ENCODE data around the gene FPR2. TPM values are rescaled to one million over a fixed set of nuclear protein-coding genes. Genes with fewer than 3 reads are reported as not detected.

FPR2 gene
- total and polyA plus RNA-seq, 2 donors = 1.2 to 1.4 TPM

DNA sequence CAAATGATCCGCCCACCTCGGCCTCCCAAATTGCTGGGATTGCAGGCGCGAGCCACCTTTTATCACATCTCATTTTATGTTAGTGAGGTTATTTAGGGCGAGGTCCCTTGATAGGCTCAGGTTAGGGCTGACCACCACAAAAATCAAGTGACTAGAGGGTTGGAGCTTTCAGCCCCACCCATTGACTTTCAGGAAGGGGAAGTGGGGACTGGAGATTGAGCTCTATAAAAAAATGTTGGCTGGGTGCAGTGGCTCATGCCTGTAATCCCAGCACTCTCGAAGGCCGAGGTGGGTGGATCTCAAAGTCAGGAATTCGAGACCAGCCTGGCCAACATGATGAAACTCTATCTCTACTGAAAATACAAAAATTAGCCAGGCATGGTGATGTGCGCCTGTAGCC is 54.1 kb downstream of the FPR2 start:
- H3K27me3 ChIP-seq (ENCODE audit: control insufficient read depth in 2 of 2, insufficient read depth in 1 of 2, low read length in 1 of 2) = no peaks in the 10 kb centered on the region
- no peak overlapping the region for H3K27ac ChIP-seq (ENCODE audit: low read depth in 1 of 2, low read length in 1 of 2)
- no peak overlapping the region for H3K4me3 ChIP-seq (ENCODE audit: low read length in 2 of 2)
- H3K9me3 ChIP-seq (ENCODE audit: control insufficient read depth in 2 of 2, insufficient read depth in 1 of 2, low read length in 1 of 2) = peaks cover 1 to 11% of the 10 kb centered on the region in 2 donors
- no peaks in the 10 kb centered on the region for H3K4me1 ChIP-seq (ENCODE audit: control insufficient read depth in 2 of 2, insufficient read depth in 2 of 2, low read length in 2 of 2)
- no peaks in the 10 kb centered on the region for H3K36me3 ChIP-seq (ENCODE audit: control insufficient read depth in 2 of 2, insufficient read depth in 2 of 2, low read length in 1 of 2)
- DNase-seq (ENCODE audit: low read depth in 6 of 9, low spot score in 9 of 9) = no peak
- WGBS = 94% methylated on average over 9 of the region's 9 CpGs

- Histone ChIP-seq H3K36me3 (ENCODE audit: control insufficient read depth in 2 of 2, insufficient read depth in 2 of 2, low read length in 1 of 2) (no peaks in the 10 kb centered on the region), H3K4me1 (ENCODE audit: control insufficient read depth in 2 of 2, insufficient read depth in 2 of 2, low read length in 2 of 2) (no peaks in the 10 kb centered on the region), H3K27me3 (ENCODE audit: control insufficient read depth in 2 of 2, insufficient read depth in 1 of 2, low read length in 1 of 2) (no peaks in the 10 kb centered on the region), H3K9me3 (ENCODE audit: control insufficient read depth in 2 of 2, insufficient read depth in 1 of 2, low read length in 1 of 2) (peaks cover 1 to 5% of the 10 kb centered on the region in 2 donors), H3K27ac (ENCODE audit: low read depth in 1 of 2, low read length in 1 of 2) (no peak overlapping the region), H3K4me3 (ENCODE audit: low read length in 2 of 2) (no peak overlapping the region)
- 94% methylated on average over 1 of the region's 1 CpG for WGBS
- DNase-seq (ENCODE audit: low read depth in 6 of 9, low spot score in 9 of 9) = no peak
These were observed 55.7 kb downstream of the FPR2 start for GRCh38 chr19:51816711-51817110.

GRCh38 chr19:51820011-51820410 is 59.0 kb downstream of the FPR2 start:
- no peak overlapping the region for H3K4me3 ChIP-seq (ENCODE audit: low read length in 2 of 2)
- H3K36me3 ChIP-seq (ENCODE audit: control insufficient read depth in 2 of 2, insufficient read depth in 2 of 2, low read length in 1 of 2) = no peaks in the 10 kb centered on the region
- WGBS = 46% methylated on average over 3 of the region's 3 CpGs
- H3K9me3 ChIP-seq (ENCODE audit: control insufficient read depth in 2 of 2, insufficient read depth in 1 of 2, low read length in 1 of 2) = peaks cover 0 to 5% of the 10 kb centered on the region in 2 donors
- no peak overlapping the region for H3K27ac ChIP-seq (ENCODE audit: low read depth in 1 of 2, low read length in 1 of 2)
- DNase-seq (ENCODE audit: low read depth in 6 of 9, low spot score in 9 of 9) = no peak
- H3K4me1 ChIP-seq (ENCODE audit: control insufficient read depth in 2 of 2, insufficient read depth in 2 of 2, low read length in 2 of 2) = peaks cover 0 to 1% of the 10 kb centered on the region in 2 donors
- no peaks in the 10 kb centered on the region for H3K27me3 ChIP-seq (ENCODE audit: control insufficient read depth in 2 of 2, insufficient read depth in 1 of 2, low read length in 1 of 2)

Other genes with a start within 250 kb of the FPR2 start
- 0.28 TPM for gene SIGLEC6, start 229.5 kb upstream of the FPR2 start, total RNA-seq
- gene SIGLEC6, start 229.5 kb upstream of the FPR2 start, polyA plus RNA-seq = 0.27 TPM
- gene ZNF175, start 189.9 kb upstream of the FPR2 start, total RNA-seq = 4.8 TPM
- gene ZNF175, start 189.9 kb upstream of the FPR2 start, polyA plus RNA-seq = 3.9 TPM
- gene SIGLEC5, start 130.8 kb upstream of the FPR2 start, total RNA-seq = 0.90 TPM
- not detected for gene SIGLEC5, start 130.8 kb upstream of the FPR2 start, polyA plus RNA-seq
- gene SIGLEC14, start 114.4 kb upstream of the FPR2 start, total RNA-seq = 1.6 TPM
- gene SIGLEC14, start 114.4 kb upstream of the FPR2 start, polyA plus RNA-seq = 7.3 TPM
- 2.7 TPM for gene SPACA6, start 67.8 kb upstream of the FPR2 start, total RNA-seq
- 10.5 TPM for gene SPACA6, start 67.8 kb upstream of the FPR2 start, polyA plus RNA-seq
- gene HAS1, start 37.2 kb upstream of the FPR2 start, total RNA-seq = 0.09 TPM
- 0.11 TPM for gene HAS1, start 37.2 kb upstream of the FPR2 start, polyA plus RNA-seq
- 3.6 TPM for gene FPR1, start 9.3 kb upstream of the FPR2 start, total RNA-seq
- gene FPR1, start 9.3 kb upstream of the FPR2 start, polyA plus RNA-seq = 4.7 TPM
- gene FPR3, start 34.0 kb downstream of the FPR2 start, total RNA-seq = 14.1 TPM
- gene FPR3, start 34.0 kb downstream of the FPR2 start, polyA plus RNA-seq = 7.8 TPM
- 11.4 TPM for gene ZNF577, start 126.8 kb downstream of the FPR2 start, total RNA-seq
- gene ZNF577, start 126.8 kb downstream of the FPR2 start, polyA plus RNA-seq = 30.2 TPM
- 14.4 TPM for gene ZNF649, start 143.8 kb downstream of the FPR2 start, total RNA-seq
- 6.2 TPM for gene ZNF649, start 143.8 kb downstream of the FPR2 start, polyA plus RNA-seq
- 7.9 TPM for gene ZNF613, start 166.3 kb downstream of the FPR2 start, total RNA-seq
- 5.2 TPM for gene ZNF613, start 166.3 kb downstream of the FPR2 start, polyA plus RNA-seq
- gene ZNF350, start 225.7 kb downstream of the FPR2 start, total RNA-seq = 14.9 TPM
- 10.0 TPM for gene ZNF350, start 225.7 kb downstream of the FPR2 start, polyA plus RNA-seq
- 6.9 TPM for gene ZNF615, start 247.0 kb downstream of the FPR2 start, total RNA-seq
- gene ZNF615, start 247.0 kb downstream of the FPR2 start, polyA plus RNA-seq = 5.3 TPM